NB4 (cell line): Measurements from ENCODE around the gene SORL1-AS1.

Experiments used
- DNase-seq: peaks from one replicate; pipeline ENCODE4 v3.0.0; 2010; ENCODE audit warnings: low read depth
- H3K4me3 ChIP-seq: one replicate; pipeline ENCODE4 v1.5.1; 2011; ENCODE audit warnings: mild to moderate bottlenecking, low read depth, low read length, moderate library complexity
- CTCF ChIP-seq: IDR thresholded peaks from one replicate; pipeline ENCODE4 v1.5.1; 2012; ENCODE audit warnings: low read depth, low read length
- MAX ChIP-seq: IDR thresholded peaks from 2 replicates; pipeline ENCODE4 v1.6.1; 2011; ENCODE audit warnings: low read depth, low read length
- MYC ChIP-seq: IDR thresholded peaks from 2 replicates; pipeline ENCODE4 v1.6.1; 2011; ENCODE audit warnings: low read depth, low read length
- POLR2A ChIP-seq: IDR thresholded peaks from 2 replicates; pipeline ENCODE4 v1.6.1; 2011; ENCODE audit warnings: mild to moderate bottlenecking; ENCODE audit not compliant: insufficient read length; ENCODE audit errors: extremely low read depth

SORL1-AS1 gene

GRCh38 chr11:121471167-121471566 lies 18.4 kb upstream of the SORL1-AS1 start:
- no peak for DNase-seq
- TF ChIP-seq MAX (no peak), POLR2A (no peak), CTCF (no peak), MYC (no peak)
- H3K4me3 ChIP-seq = no peak overlapping the region

GRCh38 chr11:121469910-121470309 lies 17.1 kb upstream of the SORL1-AS1 start:
- DNase-seq = no peak
- TF ChIP-seq MYC = no peak
- no peak for TF ChIP-seq MAX
- TF ChIP-seq CTCF = no peak
- TF ChIP-seq POLR2A = no peak
- no peak overlapping the region for H3K4me3 ChIP-seq

- H3K4me3 ChIP-seq = no peak overlapping the region
- TF ChIP-seq CTCF (no peak), POLR2A (no peak), MAX (no peak), MYC (no peak)
- DNase-seq = no peak
Observed at GRCh38 chr11:121467965-121468364, 15.2 kb upstream of the SORL1-AS1 start.

- no peak for TF ChIP-seq MAX
- TF ChIP-seq CTCF = no peak
- no peak for TF ChIP-seq MYC
- no peak for TF ChIP-seq POLR2A
- H3K4me3 ChIP-seq = no peak overlapping the region
- no peak for DNase-seq
Observed at GRCh38 chr11:121467471-121467870, 14.7 kb upstream of the SORL1-AS1 start.

- TF ChIP-seq CTCF (no peak), MYC (no peak), MAX (no peak), POLR2A (no peak)
- peak; percentile 73 for DNase-seq
- H3K4me3 ChIP-seq = no peak overlapping the region
Observed at GRCh38 chr11:121466063-121466794, 13.5 kb upstream of the SORL1-AS1 start.
